SKM-1 (cell line): Measurements from ENCODE around the gene ACYP2.

Experiments used
- DNase-seq: peaks from one replicate; lab custom pipeline; 2025; ENCODE audit not compliant: unreplicated experiment; lab: John Stamatoyannopoulos, UW

The ACYP2 gene

GRCh38 chr2:54149638-54150441 is 34.4 kb downstream of the ACYP2 start:
- no peak for DNase-seq

- DNase-seq = no peak
Observed at GRCh38 chr2:54158311-54158710, 42.9 kb downstream of the ACYP2 start.

GRCh38 chr2:54161660-54162424 is 46.4 kb downstream of the ACYP2 start:
- DNase-seq = no peak

GRCh38 chr2:54164106-54164505 is 48.7 kb downstream of the ACYP2 start:
- DNase-seq = no peak

- DNase-seq = no peak
Observed at GRCh38 chr2:54166121-54166773, 50.8 kb downstream of the ACYP2 start.

- DNase-seq = no peak
Observed at GRCh38 chr2:54176577-54176976, 61.2 kb downstream of the ACYP2 start.

GRCh38 chr2:54183281-54183680 is 67.9 kb downstream of the ACYP2 start:
- DNase-seq = no peak

- DNase-seq = no peak
Observed at GRCh38 chr2:54183972-54184371, 68.6 kb downstream of the ACYP2 start.

GRCh38 chr2:54185105-54185504 is 69.7 kb downstream of the ACYP2 start:
- DNase-seq = no peak

GRCh38 chr2:54187331-54187730 is 71.9 kb downstream of the ACYP2 start:
- DNase-seq = no peak

- DNase-seq = no peak
Observed at GRCh38 chr2:54189539-54189938, 74.1 kb downstream of the ACYP2 start.

GRCh38 chr2:54191361-54192135 is 76.1 kb downstream of the ACYP2 start:
- no peak for DNase-seq

- no peak for DNase-seq
Observed at GRCh38 chr2:54194761-54195750, 79.6 kb downstream of the ACYP2 start.

GRCh38 chr2:54196646-54197045 is 81.2 kb downstream of the ACYP2 start:
- no peak for DNase-seq

- DNase-seq = no peak
Observed at GRCh38 chr2:54204476-54204875, 89.1 kb downstream of the ACYP2 start.

GRCh38 chr2:54206596-54206995 is 91.2 kb downstream of the ACYP2 start:
- no peak for DNase-seq

GRCh38 chr2:54207666-54208195 is 92.3 kb downstream of the ACYP2 start:
- no peak for DNase-seq

- no peak for DNase-seq
Observed at GRCh38 chr2:54208364-54209240, 93.2 kb downstream of the ACYP2 start.

GRCh38 chr2:54209379-54209778 is 94.0 kb downstream of the ACYP2 start:
- no peak for DNase-seq
